ENCODE results near the gene SCNN1B. TPM values are rescaled to one million over a fixed set of nuclear protein-coding genes. Genes with fewer than 3 reads are reported as not detected.

The SCNN1B gene
- total RNA-seq, 1 donor from 2014 or later, result not detected

- intact Hi-C loops (cut with micrococcal nuclease), result no loop called here
- Histone ChIP-seq H3K9me3 (replicated peaks) (no peaks in the 10 kb centered on the region), H3K4me3 (no peak overlapping the region), H3K36me3 (no peaks in the 10 kb centered on the region), H3K4me1 (no peaks in the 10 kb centered on the region), H3K27me3 (ENCODE audit: low read depth) (peaks cover 30% of the 10 kb centered on the region), H3K27ac (replicated peaks) (no peak overlapping the region)
- DNase-seq, result no peak
- TF ChIP-seq CTCF (IDR thresholded peaks at IDR 0.05; ENCODE audit: borderline replicate concordance), result no peak
Measured at GRCh38 chr16:23348579-23349469, 46.7 kb downstream of the SCNN1B start.

GRCh38 chr16:23351360-23351759 is 49.3 kb downstream of the SCNN1B start:
- Histone ChIP-seq H3K36me3 (no peaks in the 10 kb centered on the region), H3K9me3 (replicated peaks) (no peaks in the 10 kb centered on the region), H3K27me3 (ENCODE audit: low read depth) (peaks cover 23% of the 10 kb centered on the region), H3K27ac (replicated peaks) (no peak overlapping the region), H3K4me3 (no peak overlapping the region), H3K4me1 (no peaks in the 10 kb centered on the region)
- no peak for DNase-seq
- intact Hi-C loops (cut with micrococcal nuclease), result no loop called here
- no peak for TF ChIP-seq CTCF (IDR thresholded peaks at IDR 0.05; ENCODE audit: borderline replicate concordance)

- intact Hi-C loops (cut with micrococcal nuclease), result no loop called here
- DNase-seq, result no peak
- no peak for TF ChIP-seq CTCF (IDR thresholded peaks at IDR 0.05; ENCODE audit: borderline replicate concordance)
- Histone ChIP-seq H3K4me1 (no peaks in the 10 kb centered on the region), H3K36me3 (no peaks in the 10 kb centered on the region), H3K27me3 (ENCODE audit: low read depth) (peaks cover 20% of the 10 kb centered on the region), H3K27ac (replicated peaks) (no peak overlapping the region), H3K4me3 (no peak overlapping the region), H3K9me3 (replicated peaks) (no peaks in the 10 kb centered on the region)
Measured at GRCh38 chr16:23353440-23353839, 51.3 kb downstream of the SCNN1B start.

- Histone ChIP-seq H3K36me3 (no peaks in the 10 kb centered on the region), H3K4me1 (no peaks in the 10 kb centered on the region), H3K27me3 (ENCODE audit: low read depth) (peaks cover 17% of the 10 kb centered on the region), H3K27ac (replicated peaks) (no peak overlapping the region), H3K4me3 (no peak overlapping the region), H3K9me3 (replicated peaks) (no peaks in the 10 kb centered on the region)
- DNase-seq, result no peak
- TF ChIP-seq CTCF (IDR thresholded peaks at IDR 0.05; ENCODE audit: borderline replicate concordance), result no peak
- intact Hi-C loops (cut with micrococcal nuclease), result no loop called here
Measured at GRCh38 chr16:23354246-23354645, 52.1 kb downstream of the SCNN1B start.

GRCh38 chr16:23355106-23355670 is 53.1 kb downstream of the SCNN1B start:
- H3K27me3 ChIP-seq (ENCODE audit: low read depth), result peaks cover 17% of the 10 kb centered on the region

More at GRCh38 chr16:23355106-23355670, 53.1 kb downstream of the SCNN1B start:
- no peaks in the 10 kb centered on the region for H3K9me3 ChIP-seq (replicated peaks)
- intact Hi-C loops (cut with micrococcal nuclease), result no loop called here
- H3K36me3 ChIP-seq, result no peaks in the 10 kb centered on the region
- DNase-seq, result no peak
- H3K4me1 ChIP-seq, result no peaks in the 10 kb centered on the region
- H3K4me3 ChIP-seq, result no peak overlapping the region
- TF ChIP-seq CTCF (IDR thresholded peaks at IDR 0.05; ENCODE audit: borderline replicate concordance), result no peak
- H3K27ac ChIP-seq (replicated peaks), result no peak overlapping the region

Data from left ventricle myocardium inferior (tissue), 1 donor.